Inferior parietal cortex (tissue), 1 donor: Measurements from ENCODE around the gene SEMG2.

ENCODE experiments used
- DNase-seq: peaks from one replicate; pipeline ENCODE4 v3.0.0-alpha.2; 2016; ENCODE audit errors: extremely low spot score

SEMG2 gene, protein sequence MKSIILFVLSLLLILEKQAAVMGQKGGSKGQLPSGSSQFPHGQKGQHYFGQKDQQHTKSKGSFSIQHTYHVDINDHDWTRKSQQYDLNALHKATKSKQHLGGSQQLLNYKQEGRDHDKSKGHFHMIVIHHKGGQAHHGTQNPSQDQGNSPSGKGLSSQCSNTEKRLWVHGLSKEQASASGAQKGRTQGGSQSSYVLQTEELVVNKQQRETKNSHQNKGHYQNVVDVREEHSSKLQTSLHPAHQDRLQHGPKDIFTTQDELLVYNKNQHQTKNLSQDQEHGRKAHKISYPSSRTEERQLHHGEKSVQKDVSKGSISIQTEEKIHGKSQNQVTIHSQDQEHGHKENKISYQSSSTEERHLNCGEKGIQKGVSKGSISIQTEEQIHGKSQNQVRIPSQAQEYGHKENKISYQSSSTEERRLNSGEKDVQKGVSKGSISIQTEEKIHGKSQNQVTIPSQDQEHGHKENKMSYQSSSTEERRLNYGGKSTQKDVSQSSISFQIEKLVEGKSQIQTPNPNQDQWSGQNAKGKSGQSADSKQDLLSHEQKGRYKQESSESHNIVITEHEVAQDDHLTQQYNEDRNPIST

GRCh38 chr20:45221076-45221475 is at the start of gene SEMG2:
SEMG2 (plus strand) TSS chr20:45221373; CDS start chr20:45221390, 17 bp downstream.
- no peak for DNase-seq

DNA sequence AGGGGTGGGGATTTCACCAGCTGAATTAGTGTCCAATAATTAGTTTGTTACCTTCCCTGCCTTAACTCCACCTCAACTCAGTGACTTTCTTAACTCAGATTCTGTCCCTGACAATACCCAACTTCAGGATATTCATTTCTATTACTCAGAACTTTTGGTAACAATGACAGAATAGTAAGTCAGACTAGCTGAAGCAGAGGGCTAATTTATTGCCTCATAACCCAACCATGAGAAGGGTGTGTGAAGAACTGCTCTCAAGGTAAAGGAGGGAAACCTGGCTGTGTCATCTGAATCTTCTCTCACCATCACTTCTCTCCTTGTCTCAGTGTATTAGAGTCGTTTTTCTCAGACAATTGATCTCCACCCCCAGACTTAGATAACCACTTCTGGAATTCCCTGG is 47.7 kb upstream of the SEMG2 start:
- no peak for DNase-seq

- no peak for DNase-seq
Measured at GRCh38 chr20:45174434-45175364, 46.5 kb upstream of the SEMG2 start, which contains the start of gene PI3. PI3 (plus strand) TSS chr20:45174902; CDS start chr20:45174923, 21 bp downstream.

- no peak for DNase-seq
Measured at GRCh38 chr20:45176526-45177267, 44.5 kb upstream of the SEMG2 start.

DNA sequence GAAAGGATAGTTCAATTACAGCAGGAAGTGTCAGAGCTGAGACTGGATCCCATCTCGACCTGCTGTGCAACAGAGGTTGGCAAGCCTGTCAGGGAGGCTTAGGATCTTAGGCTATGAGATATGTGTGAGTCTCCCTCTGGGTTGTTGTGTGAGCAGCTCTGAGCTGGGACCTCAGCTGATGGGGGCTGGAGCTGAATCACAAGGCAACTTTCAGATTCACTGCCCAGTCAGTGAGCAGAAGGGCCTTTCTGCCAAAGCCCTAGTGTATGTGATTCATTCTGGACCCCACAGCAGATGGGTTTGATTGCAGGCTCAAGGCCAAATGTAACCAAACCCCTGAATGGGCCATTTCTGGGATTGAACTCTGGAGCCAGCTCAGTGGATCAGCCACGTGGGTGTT is 42.0 kb upstream of the SEMG2 start:
- no peak for DNase-seq

GRCh38 chr20:45181639-45182038 is 39.5 kb upstream of the SEMG2 start:
- no peak for DNase-seq

DNA sequence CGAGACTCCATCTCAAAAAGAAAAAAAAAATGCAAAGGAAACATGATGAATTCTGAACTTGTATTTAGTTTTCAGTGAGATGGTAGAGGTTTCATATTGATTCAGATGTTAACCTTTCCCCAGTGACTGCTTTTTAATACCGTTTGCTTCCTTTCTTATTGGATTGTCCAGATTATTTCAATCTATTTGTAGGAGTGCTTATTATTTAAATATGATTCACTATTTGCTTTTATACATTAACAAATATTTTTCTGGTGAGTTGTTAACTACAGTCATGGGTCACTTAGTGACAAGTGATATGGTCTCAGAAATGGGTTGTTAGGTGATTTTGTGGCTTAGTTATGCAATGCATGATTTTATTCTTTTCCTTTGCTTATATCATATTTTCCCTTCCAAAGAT is 38.1 kb upstream of the SEMG2 start:
- DNase-seq: no peak

DNA sequence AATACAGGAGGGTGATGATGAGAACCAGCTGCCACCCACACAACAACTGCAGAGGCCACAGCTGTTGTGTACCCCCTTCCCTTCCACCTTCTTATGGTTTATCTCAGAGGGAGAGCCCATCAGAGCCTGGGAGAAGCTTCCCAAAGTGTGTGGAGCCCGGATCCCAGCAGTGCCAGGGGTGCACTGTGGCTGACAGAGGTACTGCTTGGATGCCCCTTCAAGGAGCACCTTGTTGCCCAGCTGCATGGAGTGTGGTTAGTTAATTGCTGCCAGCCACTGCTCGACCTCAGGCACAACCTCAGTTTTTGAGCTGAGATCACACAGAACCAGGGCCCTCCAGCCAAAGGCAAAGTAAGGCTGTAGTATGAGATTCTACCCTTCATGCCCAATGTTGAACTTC is 33.5 kb upstream of the SEMG2 start:
- no peak for DNase-seq

- DNase-seq: no peak
Measured at GRCh38 chr20:45189067-45189609, 32.0 kb upstream of the SEMG2 start.

DNA sequence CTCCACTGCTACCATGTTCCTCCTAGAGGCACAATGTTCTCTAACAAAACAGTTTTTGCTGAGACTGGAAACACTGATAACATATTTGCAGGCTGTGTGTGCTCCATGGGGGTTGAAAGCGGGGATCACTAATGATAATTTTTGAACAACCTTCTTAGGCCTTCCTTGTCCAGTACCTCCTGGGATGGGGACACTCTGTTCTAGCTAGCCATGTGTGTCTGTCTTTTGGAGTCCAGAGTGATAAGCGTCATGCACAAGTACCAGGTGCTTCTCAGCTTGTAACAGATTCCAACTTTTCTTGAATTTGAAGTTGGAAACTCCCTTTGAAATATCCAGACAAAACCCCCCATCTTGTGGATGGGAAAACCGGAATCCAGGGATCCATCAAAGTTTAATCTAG is 31.3 kb upstream of the SEMG2 start:
- DNase-seq: no peak

GRCh38 chr20:45191926-45192325 is 29.2 kb upstream of the SEMG2 start:
- DNase-seq: peak; percentile 34

DNA sequence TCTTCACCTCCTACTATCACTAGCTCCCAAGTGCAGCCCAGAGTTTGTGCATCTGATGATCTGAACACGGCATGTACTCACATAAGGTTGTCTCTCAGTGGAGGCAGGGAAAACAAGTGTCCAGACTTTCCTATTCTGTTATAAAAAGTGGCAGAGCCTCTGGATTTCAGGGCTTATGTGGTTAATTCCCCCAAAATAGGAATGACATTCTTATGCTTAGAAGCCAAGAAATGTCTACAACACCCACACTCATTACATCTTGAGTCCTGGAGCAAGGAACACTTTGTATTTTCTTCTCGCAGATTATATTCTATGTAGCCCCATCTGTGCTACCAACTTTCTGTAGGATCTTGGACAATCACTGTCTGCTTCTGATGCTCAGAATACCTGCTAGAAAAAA is 27.8 kb upstream of the SEMG2 start:
- peak; percentile 56 for DNase-seq

DNA sequence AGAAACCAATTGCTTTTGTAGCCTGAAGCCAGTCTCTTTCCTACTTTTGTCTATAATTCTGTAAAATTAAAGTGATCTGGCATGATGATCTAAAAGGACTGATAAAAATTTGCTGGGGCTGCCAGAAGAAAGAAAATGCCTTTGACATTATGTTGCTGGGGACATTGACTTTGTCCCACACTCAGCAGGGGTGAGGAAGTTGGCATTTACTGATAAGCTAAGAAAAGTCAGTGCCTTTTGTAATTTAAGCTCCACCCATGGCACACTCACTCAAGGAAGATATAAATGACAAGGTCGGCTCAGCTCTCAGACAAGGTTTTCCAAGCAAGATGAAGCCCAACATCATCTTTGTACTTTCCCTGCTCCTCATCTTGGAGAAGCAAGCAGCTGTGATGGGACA is 14.4 kb upstream of the SEMG2 start, which contains the start of gene SEMG1:
Gene SEMG1 (plus strand): TSS at position 309 of the 400 bp plus-strand sequence. CDS start 21 bp downstream, at position 330.
- no peak for DNase-seq

DNA sequence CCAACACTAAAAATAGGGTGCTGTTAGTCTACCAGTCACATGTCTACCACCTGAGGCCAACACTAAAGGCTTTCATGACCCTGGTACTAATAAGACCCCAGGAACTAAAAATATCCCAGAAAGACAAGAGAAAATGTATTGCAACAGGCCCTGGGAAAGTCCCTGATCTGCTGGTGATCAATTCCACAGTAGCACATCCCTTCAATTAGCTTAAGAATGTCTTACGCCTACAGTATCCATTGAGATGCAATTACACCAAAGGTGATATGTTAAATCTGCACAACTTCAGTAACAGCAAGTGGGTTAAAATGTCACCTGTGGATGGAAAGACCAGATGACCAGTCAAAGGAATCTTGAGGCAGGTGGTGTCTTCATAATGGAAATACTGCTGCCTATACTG is 11.2 kb upstream of the SEMG2 start:
- no peak for DNase-seq

GRCh38 chr20:45211569-45212474 is 9.4 kb upstream of the SEMG2 start:
- no peak for DNase-seq

- DNase-seq: no peak
Measured at GRCh38 chr20:45212836-45213235, 8.3 kb upstream of the SEMG2 start.

DNA sequence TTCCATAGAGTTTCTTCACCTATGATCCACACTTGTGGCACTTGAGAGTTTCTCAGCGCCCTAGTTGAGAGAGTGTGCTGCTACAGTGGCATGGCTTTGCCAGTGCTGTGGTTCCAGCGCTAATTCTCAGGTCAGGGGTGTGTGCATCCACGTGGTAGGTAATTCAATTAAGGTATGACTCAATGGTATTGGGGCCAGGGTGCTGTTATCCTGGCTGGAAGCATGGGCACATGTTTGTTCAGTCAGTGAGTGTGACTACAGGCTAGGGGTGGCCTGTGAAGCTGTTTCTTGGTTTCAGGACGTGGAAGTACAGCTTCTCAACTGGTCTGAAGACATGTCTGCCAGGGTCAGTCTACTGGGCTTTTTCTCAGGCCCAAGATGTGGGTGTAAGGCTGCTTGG is 3.0 kb upstream of the SEMG2 start:
- no peak for DNase-seq

DNA sequence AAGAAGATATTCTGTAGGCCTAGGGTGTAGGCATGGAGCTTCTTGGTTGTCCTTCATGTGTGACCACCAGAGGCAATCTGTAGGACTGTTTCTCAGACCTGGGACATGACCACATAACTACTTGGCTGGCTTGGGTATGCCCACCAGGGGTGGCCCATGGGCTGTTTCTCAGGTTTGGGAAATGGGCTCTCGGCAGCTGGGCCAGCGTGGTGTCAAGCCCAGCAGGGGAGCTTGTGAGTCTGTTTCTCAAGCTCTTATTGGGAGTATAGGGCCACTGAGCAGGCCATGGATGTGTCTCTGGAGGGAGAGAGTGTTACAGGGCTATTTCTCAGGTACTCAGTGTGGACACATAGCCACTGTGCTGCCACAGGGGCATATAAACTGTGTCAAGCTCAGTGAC is 2.5 kb upstream of the SEMG2 start:
- DNase-seq: no peak

- no peak for DNase-seq
Measured at GRCh38 chr20:45223136-45223535, 2.0 kb downstream of the SEMG2 start.

GRCh38 chr20:45226287-45226686 is 5.1 kb downstream of the SEMG2 start:
- no peak for DNase-seq
